HG02973 (cell line): ENCODE results near the gene OR52N2.
A peak's percentile ranks its signal among the peaks of the same experiment; 100 is the strongest.

ENCODE experiments used
- ATAC-seq: cut with Tn5 transposase; IDR thresholded peaks from one replicate; pipeline ENCODE4 v1.9.1; 2021; ENCODE audit warnings: moderate library complexity; ENCODE audit not compliant: unreplicated experiment

The OR52N2 gene

DNA sequence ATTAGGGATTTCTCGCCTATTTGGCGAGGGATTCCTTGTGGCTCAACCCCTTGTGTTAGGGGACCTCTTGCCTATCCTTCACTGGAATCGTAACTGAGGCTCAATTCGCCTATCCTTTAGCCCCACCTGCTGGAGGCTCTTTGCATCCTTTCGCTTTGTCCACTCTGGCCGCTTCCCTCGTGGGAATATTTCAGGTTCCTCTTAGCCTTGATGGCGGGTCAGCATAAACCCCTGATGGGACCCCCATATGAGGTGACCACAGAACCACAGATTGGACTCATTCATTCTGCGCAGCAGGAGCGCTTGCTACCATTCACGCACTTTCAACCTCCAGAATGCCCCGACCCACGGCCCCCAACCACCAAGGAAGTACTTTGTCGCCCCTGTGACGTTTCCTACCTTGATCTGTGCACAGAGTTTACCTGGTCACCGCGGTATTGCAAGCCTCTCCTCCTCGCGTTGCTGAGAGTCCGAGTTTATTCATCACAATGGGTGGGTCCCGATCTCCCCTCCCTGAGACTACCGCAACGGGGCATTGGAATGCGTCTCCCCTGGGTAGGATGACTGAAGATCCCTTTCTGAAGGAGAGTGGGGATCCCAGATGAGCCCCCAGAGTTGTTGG is at the start of gene OR52N2:
Gene OR52N2 (plus strand): TSS at position 425 of the 622 bp plus-strand sequence. CDS start 11,412 bp downstream, outside the sequence.
- ATAC-seq: peak; percentile 93

DNA sequence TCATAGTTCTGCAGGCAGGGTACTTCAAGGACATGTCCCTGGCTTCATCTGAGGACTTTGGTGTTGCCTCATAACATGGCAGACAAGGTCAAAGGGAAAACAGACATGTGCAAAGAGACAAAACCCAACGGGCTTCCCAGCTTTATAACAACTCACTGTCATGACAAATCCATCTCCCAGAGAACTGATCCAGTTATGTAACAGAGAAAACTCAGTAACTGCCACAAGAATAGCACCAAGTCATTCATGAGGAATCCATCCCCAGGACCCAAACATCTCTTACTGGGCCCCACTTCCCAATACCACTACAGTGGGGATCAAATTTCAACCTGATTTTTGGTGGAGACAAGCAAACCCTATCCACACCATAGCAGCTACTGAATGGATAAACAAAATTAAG is 41.7 kb upstream of the OR52N2 start:
- no peak for ATAC-seq

DNA sequence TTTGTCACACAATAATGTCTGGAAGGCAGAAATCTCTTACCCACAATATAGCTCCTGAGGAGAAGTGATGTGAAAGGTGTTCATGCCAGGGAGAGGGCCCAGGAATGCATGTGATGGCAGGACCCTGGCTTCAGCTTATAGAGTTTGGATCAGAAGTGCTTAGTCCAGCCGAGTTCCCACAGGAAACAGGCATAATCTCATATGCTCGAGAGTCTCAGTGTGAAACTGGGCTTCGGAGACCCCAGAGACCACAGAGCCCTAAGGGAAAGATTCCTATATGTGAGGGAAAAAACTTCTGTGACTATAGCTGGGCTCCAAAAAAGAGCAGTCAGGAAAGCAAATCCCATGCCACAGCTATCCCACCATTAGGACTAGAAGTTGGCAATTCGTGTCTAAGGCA is 25.5 kb upstream of the OR52N2 start, which contains the start of gene OR52N5:
Gene OR52N5 (minus strand): TSS at position 101 of the 400 bp plus-strand sequence. CDS start 4,721 bp downstream, outside the sequence.
- ATAC-seq: no peak

GRCh38 chr11:5791165-5791564 is 17.6 kb upstream of the OR52N2 start, which contains the start of gene OR52N1:
Gene OR52N1, minus strand, starts transcription at chr11:5791265. Its CDS starts 2,449 bp downstream, at chr11:5788816.
- no peak for ATAC-seq

- no peak for ATAC-seq
These were observed 12.2 kb upstream of the OR52N2 start for GRCh38 chr11:5796541-5796940.

DNA sequence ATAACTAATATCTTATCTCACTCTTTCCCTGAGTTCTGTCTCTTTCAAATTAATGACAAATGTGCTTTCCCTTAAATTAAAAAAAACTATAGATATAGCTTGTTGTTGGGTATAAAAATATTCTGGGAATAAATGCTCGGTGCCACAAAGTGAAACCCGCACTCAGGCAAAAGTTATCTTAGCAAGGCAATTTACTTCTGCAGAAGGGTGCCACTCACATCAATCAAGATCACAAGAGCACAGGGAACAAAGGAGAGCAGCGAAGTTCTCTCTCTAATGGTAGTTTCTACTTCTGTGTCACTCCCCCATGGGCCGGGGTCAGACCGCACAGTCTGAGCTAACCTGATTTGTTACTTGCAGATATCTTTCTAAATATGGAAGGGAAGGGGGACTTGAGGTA is 4.7 kb upstream of the OR52N2 start:
- ATAC-seq: no peak

DNA sequence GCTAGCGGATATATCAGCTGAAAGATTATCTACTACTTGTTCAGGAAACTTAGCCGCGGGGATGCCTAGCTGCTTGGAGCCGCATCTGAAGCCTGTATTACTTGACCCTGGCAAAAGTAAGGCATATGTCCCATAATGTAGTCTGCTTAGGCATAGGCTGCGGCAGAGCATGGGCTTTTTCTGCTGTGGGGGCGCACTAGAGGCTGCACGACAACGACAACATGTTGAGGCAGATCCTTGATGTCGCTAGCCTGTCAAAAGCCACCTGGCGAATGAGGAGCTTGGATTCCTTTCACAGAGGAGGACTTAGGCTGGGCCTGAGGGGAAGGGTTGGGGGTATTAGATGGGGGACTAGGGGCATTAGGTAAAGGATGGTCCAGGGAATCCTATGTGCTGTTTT is 1.1 kb upstream of the OR52N2 start:
- ATAC-seq: no peak

- no peak for ATAC-seq
These were observed 397 bp downstream of the OR52N2 start for GRCh38 chr11:5809122-5809519.

DNA sequence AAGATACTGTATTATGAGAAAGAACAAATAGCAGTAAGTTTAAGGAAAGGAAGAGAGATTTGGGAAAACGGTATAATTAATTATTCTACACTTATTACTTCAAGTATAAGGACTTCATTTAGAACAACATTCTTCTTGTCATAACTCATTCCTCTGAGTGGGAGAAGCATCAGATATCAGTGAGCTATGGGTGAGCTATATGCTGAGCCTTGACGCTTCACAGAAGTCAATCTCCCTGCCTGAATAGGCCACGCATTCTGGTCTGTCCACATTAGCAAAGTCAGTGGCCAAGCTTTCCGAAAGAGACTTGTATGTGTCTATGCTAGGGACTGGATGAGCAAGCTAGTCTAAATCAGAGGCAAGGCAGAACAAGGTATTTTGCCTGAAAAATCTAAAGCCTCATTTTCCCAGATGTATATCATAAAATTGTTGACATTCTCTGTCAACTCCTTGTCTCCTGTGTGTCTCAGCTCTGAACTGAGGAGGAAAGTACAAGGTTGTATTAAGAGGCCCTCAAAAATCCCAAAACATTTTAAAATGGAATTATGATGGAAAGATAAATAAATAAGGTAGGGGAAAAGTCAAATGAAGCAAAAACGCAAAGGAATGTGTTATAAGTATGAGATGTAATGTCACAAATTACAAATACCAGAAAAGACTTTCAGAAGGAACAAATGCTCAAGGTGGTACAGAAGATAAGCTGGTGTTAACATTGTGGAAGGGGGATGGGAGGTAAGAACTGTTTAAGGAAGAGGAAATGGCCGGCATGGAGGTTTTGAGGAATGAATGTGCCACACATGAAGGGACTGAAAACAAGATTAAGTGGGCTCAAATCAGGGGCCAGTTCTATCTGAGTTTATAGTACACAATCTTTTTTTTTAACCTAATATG is 1.4 kb downstream of the OR52N2 start:
- no peak for ATAC-seq

GRCh38 chr11:5815534-5815933 is 6.8 kb downstream of the OR52N2 start:
- no peak for ATAC-seq

DNA sequence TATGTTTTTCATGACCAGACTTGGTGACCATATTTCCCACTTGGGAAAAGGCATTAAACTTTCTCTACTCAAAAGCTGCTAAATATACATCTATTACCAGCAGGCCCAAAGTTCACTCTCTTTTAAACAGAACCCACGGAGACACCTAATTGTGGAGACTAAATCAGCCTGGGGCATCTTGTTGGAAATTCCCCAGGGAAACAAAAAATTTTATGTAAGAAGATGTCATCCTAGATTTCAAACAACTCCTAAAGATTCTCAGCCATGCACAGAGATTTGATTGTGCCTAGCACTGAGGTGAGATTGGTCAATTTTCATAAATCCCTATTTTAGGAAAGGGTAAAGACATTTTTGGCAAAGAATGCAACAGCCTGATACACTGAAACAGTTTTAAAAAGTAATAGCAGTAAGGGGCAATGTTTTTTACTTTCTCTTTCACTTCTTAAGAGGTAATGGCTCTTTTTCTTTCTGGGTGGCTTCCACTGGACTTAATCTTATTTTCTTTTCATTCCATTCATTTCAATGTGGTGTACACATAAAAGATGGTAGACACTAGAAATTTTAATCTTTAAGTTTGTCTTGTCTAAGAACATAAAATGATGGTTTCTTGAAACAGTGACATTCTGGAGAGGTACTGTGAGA is 9.6 kb downstream of the OR52N2 start:
- ATAC-seq: peak; percentile 53

DNA sequence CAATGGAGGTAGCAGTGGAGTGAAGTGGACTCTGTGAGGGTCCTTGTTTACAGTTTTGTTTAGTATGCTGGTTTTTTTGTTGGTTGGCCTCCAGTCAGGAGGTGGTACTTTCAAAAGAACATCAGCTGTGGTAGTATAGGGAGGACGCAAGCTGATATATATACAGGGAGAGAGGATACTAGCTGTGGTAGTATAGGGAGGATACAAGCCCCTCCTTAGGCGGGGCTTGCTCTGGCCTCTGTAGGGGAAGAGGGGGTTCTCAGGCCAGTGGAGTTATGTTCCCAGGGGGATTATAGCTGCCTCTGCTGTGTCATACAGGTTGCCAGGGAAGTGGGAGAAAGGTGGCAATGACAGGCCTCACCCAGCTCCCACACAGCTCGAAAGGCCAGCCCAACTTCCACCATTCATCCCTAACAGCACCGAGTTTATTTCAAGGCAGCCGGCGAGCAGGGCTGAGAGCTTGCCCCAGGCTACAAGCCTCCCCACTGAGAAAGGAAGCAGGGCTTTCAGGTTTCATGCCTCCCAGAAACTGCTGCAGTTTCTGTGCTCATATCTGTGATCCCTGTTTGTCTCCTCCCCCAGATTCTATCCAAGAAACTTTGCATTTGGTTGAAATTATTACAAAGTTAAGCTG is 22.6 kb downstream of the OR52N2 start:
- ATAC-seq: no peak

DNA sequence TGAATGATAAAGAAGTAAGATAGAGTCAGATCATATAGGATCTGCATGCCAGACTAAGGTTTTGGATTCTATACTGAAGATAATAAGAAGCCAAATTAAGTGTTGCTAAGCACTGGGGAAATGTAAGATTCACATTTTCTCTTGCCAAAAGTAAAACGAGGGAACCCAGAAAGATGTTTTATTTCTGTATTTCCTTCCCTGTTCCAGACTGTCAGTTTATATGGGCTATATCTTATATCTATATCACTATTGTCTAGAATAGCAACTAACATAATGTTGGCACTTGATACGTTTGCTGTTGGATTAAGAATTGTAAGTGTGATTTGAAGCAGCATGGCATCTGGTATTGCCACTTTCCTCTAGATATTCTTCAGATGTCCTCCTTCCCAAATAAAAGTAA is 24.7 kb downstream of the OR52N2 start:
- no peak for ATAC-seq

GRCh38 chr11:5837695-5838094 is 29.0 kb downstream of the OR52N2 start:
- ATAC-seq: no peak

DNA sequence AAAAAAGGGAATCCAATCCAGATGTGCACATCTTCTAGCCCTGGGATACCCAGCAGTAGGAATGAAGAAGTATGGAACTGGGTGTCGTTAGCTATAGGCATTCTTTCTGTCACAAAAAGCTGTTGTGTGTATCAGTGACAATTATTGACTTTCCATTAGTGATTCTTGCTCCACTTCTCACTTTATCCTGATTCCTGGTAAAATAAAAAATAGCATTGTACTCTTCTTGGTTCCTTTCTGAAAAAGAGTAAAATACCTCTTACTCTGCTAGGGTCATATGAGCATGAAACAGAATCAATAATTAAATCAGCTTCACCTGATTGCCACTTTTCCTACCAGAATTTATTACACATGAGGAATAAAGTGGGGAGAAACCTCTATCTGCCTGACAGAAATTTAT is 33.1 kb downstream of the OR52N2 start, which contains the start of gene OR52E6:
Gene OR52E6 (minus strand): TSS at position 101 of the 400 bp plus-strand sequence. CDS start 0 bp downstream, at position 101.
- no peak for ATAC-seq

DNA sequence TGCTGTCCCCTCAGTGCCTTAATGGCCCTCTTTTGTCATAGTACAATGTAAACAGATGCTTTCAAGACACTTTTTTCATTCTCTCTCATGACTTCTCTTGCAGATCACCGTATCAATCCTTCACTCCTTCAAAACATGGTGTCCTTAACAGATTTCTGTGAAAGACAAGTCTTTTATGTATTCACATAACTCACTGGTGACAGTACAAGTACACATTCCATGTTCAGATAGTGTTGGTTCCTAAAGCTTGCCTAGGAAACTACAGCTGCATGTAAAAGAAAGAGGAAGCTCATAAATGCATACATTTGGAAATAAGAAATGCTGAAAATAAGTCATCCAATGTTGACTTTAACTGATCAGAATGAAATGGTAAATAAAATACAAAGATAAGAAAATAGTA is 38.0 kb downstream of the OR52N2 start:
- ATAC-seq: no peak

DNA sequence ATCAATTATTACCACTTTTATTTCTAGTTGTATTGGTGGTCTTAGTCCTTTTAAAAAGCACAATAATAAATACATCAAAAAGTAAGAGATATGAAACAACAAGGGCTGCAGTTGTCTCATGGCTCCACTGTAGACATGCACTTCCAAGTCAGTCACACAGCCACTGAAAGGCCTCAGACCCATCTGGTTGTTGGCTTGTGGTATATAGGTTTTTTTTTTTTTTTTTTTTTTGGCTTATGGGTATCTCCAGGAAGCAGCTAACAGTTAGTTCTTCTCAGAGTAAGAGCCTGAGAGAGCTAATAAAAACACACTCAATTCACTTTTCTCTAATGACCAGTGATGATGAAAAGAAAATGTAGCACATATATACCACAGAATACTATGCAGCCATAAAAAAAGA is 39.0 kb downstream of the OR52N2 start:
- no peak for ATAC-seq

- no peak for ATAC-seq
These were observed 42.3 kb downstream of the OR52N2 start for GRCh38 chr11:5851002-5851401.

DNA sequence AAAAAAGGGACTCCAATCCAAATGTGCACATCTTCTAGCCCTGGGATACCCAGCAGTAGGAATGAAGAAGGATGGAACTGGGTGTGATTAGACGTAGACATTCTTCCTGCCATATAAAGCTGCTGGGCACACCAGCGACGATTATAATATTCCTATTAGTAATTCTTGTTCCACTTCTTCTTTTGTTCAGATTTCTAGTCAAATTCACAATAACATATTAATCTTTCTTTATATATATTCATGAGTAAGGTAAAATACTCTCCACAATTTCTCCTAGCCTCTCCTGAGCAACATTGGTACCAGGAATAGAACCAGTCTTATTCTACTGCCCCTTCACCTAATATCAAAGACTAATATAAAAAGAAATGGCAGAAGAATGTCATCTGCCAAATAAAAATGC is 48.9 kb downstream of the OR52N2 start, which contains the start of gene OR52E8:
Gene OR52E8 (minus strand): TSS at position 101 of the 400 bp plus-strand sequence. CDS start 0 bp downstream, at position 101.
- ATAC-seq: no peak

DNA sequence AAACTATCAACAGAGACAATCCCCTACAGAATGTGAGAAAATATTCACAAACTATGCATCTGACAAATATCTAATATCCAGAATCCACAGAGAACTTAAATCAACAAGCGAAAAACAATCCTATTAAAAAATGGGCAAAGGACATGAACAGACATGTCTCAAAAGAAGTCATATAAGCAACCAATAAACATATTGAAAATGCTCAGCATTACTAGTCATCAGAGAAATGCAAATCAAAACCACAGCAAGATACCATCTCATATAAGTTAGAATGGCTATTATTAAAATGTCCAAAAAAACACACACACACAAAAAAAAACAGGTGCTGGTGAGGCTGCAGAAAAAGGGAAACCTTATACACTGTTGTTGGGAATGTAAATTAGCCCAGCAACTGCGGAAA is 57.1 kb downstream of the OR52N2 start:
- no peak for ATAC-seq
